NCI-H2171 treated with DMSO at 0.1 percent for 48 hours (cell line): Measurements from ENCODE around the gene ATP1B3.
"Not testable (repeated sequence)": the region's sequence is repeated elsewhere in the genome, so short reads cannot be mapped to it uniquely, and the experiment has no call there.

Experiments used
- DNase-seq: peaks from one replicate; lab custom pipeline; 2025; lab: John Stamatoyannopoulos, UW

The ATP1B3 gene

GRCh38 chr3:141945726-141946485 lies 69.5 kb downstream of the ATP1B3 start:
- DNase-seq: no peak

- DNase-seq: no peak
Observed at GRCh38 chr3:141949399-141949798, 73.0 kb downstream of the ATP1B3 start.

GRCh38 chr3:141949972-141950371 lies 73.5 kb downstream of the ATP1B3 start:
- DNase-seq: no peak

- DNase-seq: no peak
Observed at GRCh38 chr3:141950572-141951493, 74.4 kb downstream of the ATP1B3 start.

- DNase-seq: no peak
Observed at GRCh38 chr3:141952611-141953010, 76.2 kb downstream of the ATP1B3 start.

GRCh38 chr3:141955175-141955574 lies 78.7 kb downstream of the ATP1B3 start:
- DNase-seq: no peak

- DNase-seq: no peak
Observed at GRCh38 chr3:141959589-141960554, 83.4 kb downstream of the ATP1B3 start.

- DNase-seq: no peak
Observed at GRCh38 chr3:141960731-141961130, 84.3 kb downstream of the ATP1B3 start.

- DNase-seq: no peak
Observed at GRCh38 chr3:141963301-141963700, 86.9 kb downstream of the ATP1B3 start.

GRCh38 chr3:141965471-141965870 lies 89.0 kb downstream of the ATP1B3 start:
- DNase-seq: no peak

GRCh38 chr3:141969711-141970110 lies 93.3 kb downstream of the ATP1B3 start:
- peak; percentile 30 for DNase-seq

- no peak for DNase-seq
Observed at GRCh38 chr3:141971571-141971970, 95.1 kb downstream of the ATP1B3 start.

- peak; percentile 49 for DNase-seq
Observed at GRCh38 chr3:141972399-141972798, 96.0 kb downstream of the ATP1B3 start.

GRCh38 chr3:141974777-141975176 lies 98.3 kb downstream of the ATP1B3 start:
- DNase-seq: not testable (repeated sequence)
